IMR-90 (cell line): Measurements from ENCODE around the gene C2CD4D. TPM values are rescaled to one million over a fixed set of nuclear protein-coding genes. Genes with fewer than 3 reads are reported as not detected.
A peak's percentile ranks its signal among the peaks of the same experiment; 100 is the strongest.

Experiments
- ATAC-seq: fragments of 200-7000 bp; cut with Tn5 transposase; 2 replicates; pipeline ENCODE4 v1.9.1; 2020; ENCODE audit warnings: low read depth, mild to moderate bottlenecking, moderate library complexity
- BruUV-seq: library from RNA; stranded (reverse); fragments of 400-500 nt; replicated peaks from 2 replicates; lab custom pipeline; 2021; lab: Mats Ljungman, UMichigan
- CTCF ChIA-PET: fragments of 300-600 bp; formaldehyde crosslinking; extraction: SDS; loops from one replicate; lab custom pipeline; 2021; ENCODE audit warnings: antibody characterized with exemption; lab: Yijun Ruan, JAX
- POLR2A ChIA-PET: fragments of 300-600 bp; sonication (Branson Sonifier 250); formaldehyde crosslinking; loops from one replicate; lab custom pipeline; 2022; ENCODE audit warnings: antibody characterized with exemption; ENCODE audit not compliant: unreplicated experiment; lab: Charles Lee
- DNase-seq: peaks from one replicate; pipeline ENCODE4 v3.0.0; 2013
- H2AFZ ChIP-seq: replicated peaks from 2 replicates; pipeline ENCODE3; 2013; ENCODE audit warnings: low read length, mild to moderate bottlenecking; ENCODE audit not compliant: poor library complexity
- H2AK5ac ChIP-seq: 2 replicates; pipeline ENCODE4 v1.6.1; 2013; ENCODE audit warnings: low read depth, low read length, inconsistent platforms
- H2AK9ac ChIP-seq: replicated peaks from 2 replicates; pipeline ENCODE3; 2013; ENCODE audit warnings: mild to moderate bottlenecking, low read depth, low read length, moderate library complexity; ENCODE audit not compliant: poor library complexity
- H2BK120ac ChIP-seq: 2 replicates; pipeline ENCODE4 v1.6.1; 2013; ENCODE audit warnings: low read depth, low read length, inconsistent platforms
- H2BK15ac ChIP-seq: 3 replicates; pipeline ENCODE4 v1.6.1; 2013; ENCODE audit warnings: low read depth, low read length, inconsistent platforms
- H2BK20ac ChIP-seq: 2 replicates; pipeline ENCODE4 v1.6.1; 2013; ENCODE audit warnings: low read depth, mild to moderate bottlenecking, inconsistent platforms, low read length, moderate library complexity
- H2BK5ac ChIP-seq: 2 replicates; pipeline ENCODE4 v1.6.1; 2013; ENCODE audit warnings: mild to moderate bottlenecking, low read depth, low read length, inconsistent platforms; ENCODE audit not compliant: poor library complexity, severe bottlenecking
- H3K14ac ChIP-seq: replicated peaks from 2 replicates; pipeline ENCODE4 v1.6.1; 2013; ENCODE audit warnings: low read depth, low read length, inconsistent platforms
- H3K18ac ChIP-seq: 2 replicates; pipeline ENCODE4 v1.6.1; 2013; ENCODE audit warnings: low read depth, low read length, control low read depth
- H3K23ac ChIP-seq: 2 replicates; pipeline ENCODE4 v1.6.1; 2013; ENCODE audit warnings: low read depth, low read length, inconsistent platforms
- H3K27ac ChIP-seq: 2 replicates; pipeline ENCODE4 v1.5.1; 2013; ENCODE audit warnings: mild to moderate bottlenecking, control low read depth, low read length; ENCODE audit not compliant: insufficient read depth
- H3K27me3 ChIP-seq: 2 replicates; pipeline ENCODE4 v1.6.1; 2013; ENCODE audit warnings: low read length; ENCODE audit not compliant: control insufficient read depth, insufficient read depth
- H3K36me3 ChIP-seq: 2 replicates; pipeline ENCODE4 v1.6.1; 2013; ENCODE audit warnings: low read length, mixed read lengths; ENCODE audit not compliant: control insufficient read depth, insufficient read depth
- H3K4ac ChIP-seq: 2 replicates; pipeline ENCODE4 v1.6.1; 2013; ENCODE audit warnings: low read depth, low read length, inconsistent platforms
- H3K4me1 ChIP-seq: 2 replicates; pipeline ENCODE4 v1.6.1; 2013; ENCODE audit warnings: low read length, mixed read lengths; ENCODE audit not compliant: control insufficient read depth, insufficient read depth
- H3K4me2 ChIP-seq: 2 replicates; pipeline ENCODE4 v1.6.1; 2013; ENCODE audit warnings: low read depth, mild to moderate bottlenecking, control low read depth, low read length, moderate library complexity
- H3K4me3 ChIP-seq: 2 replicates; pipeline ENCODE4 v1.5.1; 2013; ENCODE audit warnings: low read depth, mild to moderate bottlenecking, control low read depth, low read length, moderate library complexity; ENCODE audit not compliant: insufficient read depth
- H3K56ac ChIP-seq: 2 replicates; pipeline ENCODE4 v1.6.1; 2013; ENCODE audit warnings: low read length, inconsistent platforms; ENCODE audit not compliant: insufficient read depth; ENCODE audit errors: extremely low read depth
- H3K79me1 ChIP-seq, 2 experiments: 2 replicates each; pipeline ENCODE4 v1.6.1; 2013; ENCODE audit warnings: low read length in 2 of 2, inconsistent platforms in 1 of 2, low read depth in 1 of 2
- H3K9ac ChIP-seq: 2 replicates; pipeline ENCODE4 v1.6.1; 2013; ENCODE audit warnings: low read depth, low read length, control low read depth
- H3K9me1 ChIP-seq: 2 replicates; pipeline ENCODE4 v1.6.1; 2013; ENCODE audit warnings: low read length, inconsistent platforms; ENCODE audit not compliant: insufficient read depth
- H3K9me3 ChIP-seq: 2 replicates; pipeline ENCODE4 v1.6.1; 2013; ENCODE audit warnings: low read length; ENCODE audit not compliant: control insufficient read depth, insufficient read depth
- H4K20me1 ChIP-seq: 2 replicates; pipeline ENCODE4 v1.6.1; 2013; ENCODE audit warnings: low read length, inconsistent platforms; ENCODE audit not compliant: insufficient read depth
- H4K5ac ChIP-seq: 2 replicates; pipeline ENCODE4 v1.6.1; 2013; ENCODE audit warnings: mild to moderate bottlenecking, low read depth, low read length, control low read depth
- H4K8ac ChIP-seq, 2 experiments: 2 replicates each; pipeline ENCODE4 v1.6.1; 2013; ENCODE audit warnings: low read depth in 2 of 2, low read length in 2 of 2, control low read depth in 1 of 2, inconsistent platforms in 1 of 2
- H4K91ac ChIP-seq: 2 replicates; pipeline ENCODE4 v1.6.1; 2013; ENCODE audit warnings: low read depth, low read length, inconsistent platforms; ENCODE audit not compliant: insufficient read depth
- BHLHE40 ChIP-seq: fragments of 150-350 bp; IDR thresholded peaks from 2 replicates; pipeline ENCODE4 v1.6.1; 2016; ENCODE audit warnings: mild to moderate bottlenecking, low read depth, low read length
- CEBPB ChIP-seq: IDR thresholded peaks from 2 replicates; pipeline ENCODE4 v1.6.1; 2012; ENCODE audit warnings: low read depth, low read length, improper control_type of control experiment
- CHD1 ChIP-seq: IDR thresholded peaks from 2 replicates; pipeline ENCODE4 v1.6.1; 2012; ENCODE audit warnings: low read depth, low read length, improper control_type of control experiment
- ELK1 ChIP-seq: fragments of 150-350 bp; IDR thresholded peaks from 2 replicates; pipeline ENCODE4 v1.6.1; 2016; ENCODE audit warnings: low read depth, mild to moderate bottlenecking, low read length, moderate library complexity, borderline replicate concordance
- FOS ChIP-seq: fragments of 150-350 bp; IDR thresholded peaks from 2 replicates; pipeline ENCODE4 v1.6.1; 2016; ENCODE audit warnings: low read depth, low read length
- MAFK ChIP-seq: IDR thresholded peaks from 2 replicates; pipeline ENCODE4 v1.6.1; 2012; ENCODE audit warnings: low read depth, low read length, improper control_type of control experiment
- MAZ ChIP-seq: IDR thresholded peaks from 2 replicates; pipeline ENCODE4 v1.6.1; 2012; ENCODE audit warnings: low read depth, mild to moderate bottlenecking, low read length, improper control_type of control experiment, moderate library complexity, borderline replicate concordance
- MXI1 ChIP-seq: IDR thresholded peaks from 2 replicates; pipeline ENCODE4 v1.6.1; 2012; ENCODE audit warnings: low read depth, mild to moderate bottlenecking, low read length, moderate library complexity, borderline replicate concordance
- NFE2L2 ChIP-seq: fragments of 150-350 bp; IDR thresholded peaks from 2 replicates; pipeline ENCODE4 v1.6.1; 2016; ENCODE audit warnings: low read depth, mild to moderate bottlenecking, low read length
- POLR2A ChIP-seq: IDR thresholded peaks from 2 replicates; pipeline ENCODE4 v1.6.1; 2012; ENCODE audit warnings: mild to moderate bottlenecking, low read depth, low read length
- RAD21 ChIP-seq: IDR thresholded peaks from 2 replicates; pipeline ENCODE4 v1.6.1; 2012; ENCODE audit warnings: low read length, improper control_type of control experiment
- RCOR1 ChIP-seq: IDR thresholded peaks from 2 replicates; pipeline ENCODE4 v1.6.1; 2012; ENCODE audit warnings: mild to moderate bottlenecking, low read length, improper control_type of control experiment; ENCODE audit not compliant: insufficient replicate concordance
- RFX5 ChIP-seq: IDR thresholded peaks from 2 replicates; pipeline ENCODE4 v1.8.0; 2012; ENCODE audit warnings: low read depth, mild to moderate bottlenecking, low read length, moderate library complexity
- SMC3 ChIP-seq: fragments of 150-350 bp; IDR thresholded peaks from 2 replicates; pipeline ENCODE4 v1.6.1; 2016; ENCODE audit warnings: low read depth, mild to moderate bottlenecking, antibody characterized with exemption, low read length, moderate library complexity
- USF2 ChIP-seq: fragments of 150-350 bp; IDR thresholded peaks from 2 replicates; pipeline ENCODE4 v1.6.1; 2017; ENCODE audit warnings: mild to moderate bottlenecking, antibody characterized with exemption, low read length, low read depth
- WGBS, 2 experiments: methylation state at CpG; one replicate each; pipeline versions ENCODE4 v1.1.5 to v1.1.7; 2013; ENCODE audit warnings: missing lambda C conversion rate in 2 of 2; ENCODE audit not compliant: insufficient read length in 1 of 2; ENCODE audit errors: extremely low coverage in 2 of 2; 5-methylcytosine and 5-hydroxymethylcytosine counted together
- dilution Hi-C: fragments of 300-500 bp; cut with HindIII; formaldehyde crosslinking; loops from one replicate; pipeline ENCODE4 v1.14.3; 2018; ENCODE audit warnings: low sequenced_read_pairs; ENCODE audit not compliant: unreplicated experiment
- in situ Hi-C: fragments of 300-500 bp; cut with MboI; formaldehyde crosslinking; loops from 3 replicates; pipeline ENCODE4 v1.14.3; 2019; ENCODE audit warnings: low sequenced_read_pairs, inconsistent platforms, mixed read lengths
- intact Hi-C: fragments of 100-400 bp; cut with micrococcal nuclease; formaldehyde crosslinking; loops from 2 replicates; pipeline ENCODE4 v1.10.0; 2022
- polyA plus RNA-seq, 3 experiments: library from polyadenylated mRNA; depleted of rRNA; stranded (reverse); fragments of >200 nt; gene quantifications; 2 replicates each; pipeline ENCODE4 v1.2.3, GENCODE V29; 2012; ENCODE audit warnings: low replicate concordance in 1 of 3
- total RNA-seq: library from RNA; depleted of rRNA; stranded (reverse); fragments of >200 nt; gene quantifications from 2 replicates; pipeline ENCODE4 v1.2.3, GENCODE V29; 2012
- TF ChIP-seq, protein P1 (sequence below): conservative IDR thresholded peaks from 2 replicates; pipeline ENCODE4 v1.5.1; 2012; ENCODE audit warnings: mild to moderate bottlenecking, low read depth, low read length, improper control_type of control experiment

Gene C2CD4D
- total and polyA plus RNA-seq, 2 of the 4 experiments (the other 2 are of a cell fraction) = not detected

DNA sequence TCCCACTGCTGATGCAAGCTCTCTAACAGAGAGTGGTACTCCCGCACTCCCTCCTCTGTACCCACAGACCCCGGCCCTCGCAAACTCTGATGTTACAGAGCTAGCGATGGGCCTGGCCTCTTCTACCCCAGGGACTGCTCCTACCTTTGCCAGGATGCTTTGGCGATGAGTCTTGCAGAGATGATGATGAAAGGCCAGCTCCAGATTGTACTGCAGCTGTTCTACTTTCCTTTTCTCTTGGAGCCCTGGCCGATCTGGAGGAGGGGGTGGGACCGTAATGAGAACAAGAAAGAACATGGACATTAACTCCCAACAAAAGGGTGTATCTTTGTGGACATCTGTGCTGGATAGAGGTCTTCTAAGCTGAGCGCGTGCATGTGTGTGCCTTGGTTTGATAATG lies 28.4 kb downstream of the C2CD4D start:
- no peaks in the 10 kb centered on the region; the same call in 1 of the 2 replicates for H3K9me1 ChIP-seq
- peaks cover 73% of the 10 kb centered on the region for H3K27me3 ChIP-seq
- intact Hi-C loops = no loop called here
- H2AK5ac ChIP-seq = no peak overlapping the region
- no TSS peak for BruUV-seq
- H2BK15ac ChIP-seq = no peak overlapping the region
- no peak overlapping the region for H3K27ac ChIP-seq
- no peak overlapping the region for H2AFZ ChIP-seq
- H3K23ac ChIP-seq = no peak overlapping the region
- no peaks in the 10 kb centered on the region for H3K79me1 ChIP-seq
- ATAC-seq = no peak
- H2BK20ac ChIP-seq = no peak overlapping the region
- no peak overlapping the region for H3K4me3 ChIP-seq
- POLR2A ChIA-PET = no interaction called here
- no peak overlapping the region for H2AK9ac ChIP-seq
- no peaks in the 10 kb centered on the region for H4K20me1 ChIP-seq
- no peak overlapping the region for H2BK120ac ChIP-seq
- no peak for TF ChIP-seq RAD21
- TF ChIP-seq FOS = no peak
- TF ChIP-seq NFE2L2 = no peak
- no peak for TF ChIP-seq CEBPB
- no peak for TF ChIP-seq MAZ
- TF ChIP-seq ELK1 = no peak
- TF ChIP-seq MXI1 = no peak
- no peak for TF ChIP-seq USF2
- no peak for TF ChIP-seq RFX5
- TF ChIP-seq MAFK = no peak
- TF ChIP-seq, protein P1, sequence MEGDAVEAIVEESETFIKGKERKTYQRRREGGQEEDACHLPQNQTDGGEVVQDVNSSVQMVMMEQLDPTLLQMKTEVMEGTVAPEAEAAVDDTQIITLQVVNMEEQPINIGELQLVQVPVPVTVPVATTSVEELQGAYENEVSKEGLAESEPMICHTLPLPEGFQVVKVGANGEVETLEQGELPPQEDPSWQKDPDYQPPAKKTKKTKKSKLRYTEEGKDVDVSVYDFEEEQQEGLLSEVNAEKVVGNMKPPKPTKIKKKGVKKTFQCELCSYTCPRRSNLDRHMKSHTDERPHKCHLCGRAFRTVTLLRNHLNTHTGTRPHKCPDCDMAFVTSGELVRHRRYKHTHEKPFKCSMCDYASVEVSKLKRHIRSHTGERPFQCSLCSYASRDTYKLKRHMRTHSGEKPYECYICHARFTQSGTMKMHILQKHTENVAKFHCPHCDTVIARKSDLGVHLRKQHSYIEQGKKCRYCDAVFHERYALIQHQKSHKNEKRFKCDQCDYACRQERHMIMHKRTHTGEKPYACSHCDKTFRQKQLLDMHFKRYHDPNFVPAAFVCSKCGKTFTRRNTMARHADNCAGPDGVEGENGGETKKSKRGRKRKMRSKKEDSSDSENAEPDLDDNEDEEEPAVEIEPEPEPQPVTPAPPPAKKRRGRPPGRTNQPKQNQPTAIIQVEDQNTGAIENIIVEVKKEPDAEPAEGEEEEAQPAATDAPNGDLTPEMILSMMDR = no peak
- no peak for TF ChIP-seq RCOR1
- TF ChIP-seq SMC3 = no peak
- TF ChIP-seq CHD1 = no peak
- no peak for TF ChIP-seq BHLHE40
- no peak for TF ChIP-seq POLR2A
- H3K4me1 ChIP-seq = no peaks in the 10 kb centered on the region
- no peak overlapping the region for H3K4ac ChIP-seq
- no peak overlapping the region for H3K18ac ChIP-seq
- no peak overlapping the region for H4K91ac ChIP-seq
- dilution Hi-C loops = no loop called here
- no peak overlapping the region for H4K5ac ChIP-seq
- no peak overlapping the region for H3K9ac ChIP-seq
- 67% methylated on average over 1 of the region's 9 CpGs; no CpG with 5 or more reads in 1 of the 2 experiments for WGBS, 2 experiments
- no peak overlapping the region for H2BK5ac ChIP-seq
- H3K14ac ChIP-seq = no peak overlapping the region
- H3K36me3 ChIP-seq = no peaks in the 10 kb centered on the region
- no peaks in the 10 kb centered on the region for H3K9me3 ChIP-seq
- in situ Hi-C loops = no loop called here
- peak; percentile 2 for DNase-seq
- CTCF ChIA-PET = interaction anchor here (0.7 to 0.9 kb wide), 2 partner anchors 21 to 100 kb away, joined by 3 read pairs; partner anchors contain the start of gene TDRKH
- no peak overlapping the region for H4K8ac ChIP-seq
- H3K56ac ChIP-seq = no peak overlapping the region
- no peak overlapping the region for H3K4me2 ChIP-seq
